ENCODE results near the gene MICAL3. TPM values are rescaled to one million over a fixed set of nuclear protein-coding genes. Genes with fewer than 3 reads are reported as not detected.
A peak's percentile ranks its signal among the peaks of the same experiment; 100 is the strongest.

MICAL3 gene
- total RNA-seq, 3 donors from 2014 or later (not counting 1 experiment from before 2014, with no cell fraction given) = 17.1 to 36.3 (median 34.3) TPM

- H3K4me3 Mint-ChIP-seq = no peak overlapping the region
- intact Hi-C loops (cut with micrococcal nuclease) = no loop called here
- no peaks in the 10 kb centered on the region for H3K4me1 Mint-ChIP-seq
- H3K36me3 Mint-ChIP-seq = no peaks in the 10 kb centered on the region
- no peaks in the 10 kb centered on the region for H3K27me3 ChIP-seq (ENCODE audit: control insufficient read depth, insufficient read depth, low read length)
- H3K4me1 ChIP-seq (ENCODE audit: control insufficient read depth, insufficient read depth, low read length) = peaks cover 14% of the 10 kb centered on the region
- ATAC-seq (no peak), DNase-seq (no peak)
- no peaks in the 10 kb centered on the region for H3K9me3 ChIP-seq (ENCODE audit: control insufficient read depth, insufficient read depth, low read length)
- no peak for TF ChIP-seq CTCF (IDR thresholded peaks at IDR 0.05)
- no peaks in the 10 kb centered on the region for H3K9me3 Mint-ChIP-seq
- H3K4me3 ChIP-seq (ENCODE audit: low read length) = no peak overlapping the region
- H3K36me3 ChIP-seq (ENCODE audit: control insufficient read depth, insufficient read depth, low read length) = peaks cover 23% of the 10 kb centered on the region
- H3K27ac ChIP-seq (ENCODE audit: low read length) = no peak overlapping the region
- 95% methylated on average over 19 of the region's 20 CpGs for WGBS (ENCODE audit: insufficient coverage)
- H3K27me3 Mint-ChIP-seq (ENCODE audit: low read depth in 2 of 2) = no peaks in the 10 kb centered on the region
- H3K27ac Mint-ChIP-seq = no peak overlapping the region
These were observed 220.6 kb downstream of the MICAL3 start for GRCh38 chr22:17803609-17804270.

GRCh38 chr22:17802822-17803221, 221.5 kb downstream of the MICAL3 start:
- WGBS (ENCODE audit: insufficient coverage) = 84% methylated on average over 2 of the region's 2 CpGs
- Mint-ChIP-seq H3K27me3 (ENCODE audit: low read depth in 2 of 2) (no peaks in the 10 kb centered on the region), H3K4me3 (no peak overlapping the region), H3K36me3 (no peaks in the 10 kb centered on the region), H3K9me3 (no peaks in the 10 kb centered on the region), H3K27ac (no peak overlapping the region), H3K4me1 (no peaks in the 10 kb centered on the region)
- DNase-seq = no peak
- no peak overlapping the region for H3K27ac ChIP-seq (ENCODE audit: low read length)
- H3K4me1 ChIP-seq (ENCODE audit: control insufficient read depth, insufficient read depth, low read length) = peaks cover 20% of the 10 kb centered on the region
- H3K36me3 ChIP-seq (ENCODE audit: control insufficient read depth, insufficient read depth, low read length) = peaks cover 21% of the 10 kb centered on the region
- no peaks in the 10 kb centered on the region for H3K27me3 ChIP-seq (ENCODE audit: control insufficient read depth, insufficient read depth, low read length)
- intact Hi-C loops (cut with micrococcal nuclease) = no loop called here
- H3K4me3 ChIP-seq (ENCODE audit: low read length) = no peak overlapping the region
- no peak for ATAC-seq
- no peak for TF ChIP-seq CTCF (IDR thresholded peaks at IDR 0.05)
- H3K9me3 ChIP-seq (ENCODE audit: control insufficient read depth, insufficient read depth, low read length) = no peaks in the 10 kb centered on the region

- Histone ChIP-seq H3K27me3 (ENCODE audit: control insufficient read depth, insufficient read depth, low read length) (no peaks in the 10 kb centered on the region), H3K4me1 (ENCODE audit: control insufficient read depth, insufficient read depth, low read length) (peaks cover 24% of the 10 kb centered on the region), H3K9me3 (ENCODE audit: control insufficient read depth, insufficient read depth, low read length) (no peaks in the 10 kb centered on the region), H3K27ac (ENCODE audit: low read length) (no peak overlapping the region), H3K4me3 (ENCODE audit: low read length) (no peak overlapping the region), H3K36me3 (ENCODE audit: control insufficient read depth, insufficient read depth, low read length) (peaks cover 18% of the 10 kb centered on the region)
- Mint-ChIP-seq H3K4me1 (no peaks in the 10 kb centered on the region), H3K36me3 (no peaks in the 10 kb centered on the region), H3K9me3 (no peaks in the 10 kb centered on the region), H3K4me3 (no peak overlapping the region), H3K27ac (peak overlapping the region in 1 of 2 donors; percentile 68), H3K27me3 (ENCODE audit: low read depth in 2 of 2) (no peaks in the 10 kb centered on the region)
- DNase-seq (no peak), ATAC-seq (no peak)
- WGBS (ENCODE audit: insufficient coverage) = 92% methylated on average over 10 of the region's 10 CpGs
- no peak for TF ChIP-seq CTCF (IDR thresholded peaks at IDR 0.05)
- intact Hi-C loops (cut with micrococcal nuclease) = no loop called here
These were observed 221.9 kb downstream of the MICAL3 start for GRCh38 chr22:17802411-17802810.

All from natural killer cell (primary cell).